ENCODE results near the gene PCMTD2.
"Not testable (repeated sequence)": the region's sequence is repeated elsewhere in the genome, so short reads cannot be mapped to it uniquely, and the experiment has no call there.

Gene PCMTD2

GRCh38 chr20:64224351-64225170 is 31.0 kb upstream of the PCMTD2 start:
- no peak for DNase-seq

- no peak for DNase-seq
Measured at GRCh38 chr20:64225171-64225595, 30.4 kb upstream of the PCMTD2 start.

GRCh38 chr20:64225828-64226598 is 29.5 kb upstream of the PCMTD2 start:
- no peak for DNase-seq

- DNase-seq, result no peak
Measured at GRCh38 chr20:64226686-64227580, 28.6 kb upstream of the PCMTD2 start.

GRCh38 chr20:64228086-64228653 is 27.4 kb upstream of the PCMTD2 start:
- DNase-seq, result no peak

- no peak for DNase-seq
Measured at GRCh38 chr20:64228751-64229506, 26.6 kb upstream of the PCMTD2 start.

- DNase-seq, result no peak
Measured at GRCh38 chr20:64229507-64230061, 26.0 kb upstream of the PCMTD2 start.

GRCh38 chr20:64230461-64231145 is 24.9 kb upstream of the PCMTD2 start:
- DNase-seq, result no peak

- DNase-seq, result no peak
Measured at GRCh38 chr20:64231621-64232550, 23.7 kb upstream of the PCMTD2 start.

GRCh38 chr20:64232794-64233193 is 22.8 kb upstream of the PCMTD2 start:
- no peak for DNase-seq

- no peak for DNase-seq
Measured at GRCh38 chr20:64233725-64234124, 21.8 kb upstream of the PCMTD2 start.

- no peak for DNase-seq
Measured at GRCh38 chr20:64234291-64234791, 21.2 kb upstream of the PCMTD2 start.

GRCh38 chr20:64234921-64235565 is 20.5 kb upstream of the PCMTD2 start:
- not testable (repeated sequence) for DNase-seq

GRCh38 chr20:64236137-64237088 is 19.1 kb upstream of the PCMTD2 start:
- DNase-seq, result no peak

- no peak for DNase-seq
Measured at GRCh38 chr20:64237316-64237715, 18.2 kb upstream of the PCMTD2 start.

- DNase-seq, result no peak
Measured at GRCh38 chr20:64238115-64238825, 17.3 kb upstream of the PCMTD2 start.

- DNase-seq, result no peak
Measured at GRCh38 chr20:64238851-64239387, 16.6 kb upstream of the PCMTD2 start.
